ENCODE results near the gene PRDX5.

The PRDX5 gene

DNA sequence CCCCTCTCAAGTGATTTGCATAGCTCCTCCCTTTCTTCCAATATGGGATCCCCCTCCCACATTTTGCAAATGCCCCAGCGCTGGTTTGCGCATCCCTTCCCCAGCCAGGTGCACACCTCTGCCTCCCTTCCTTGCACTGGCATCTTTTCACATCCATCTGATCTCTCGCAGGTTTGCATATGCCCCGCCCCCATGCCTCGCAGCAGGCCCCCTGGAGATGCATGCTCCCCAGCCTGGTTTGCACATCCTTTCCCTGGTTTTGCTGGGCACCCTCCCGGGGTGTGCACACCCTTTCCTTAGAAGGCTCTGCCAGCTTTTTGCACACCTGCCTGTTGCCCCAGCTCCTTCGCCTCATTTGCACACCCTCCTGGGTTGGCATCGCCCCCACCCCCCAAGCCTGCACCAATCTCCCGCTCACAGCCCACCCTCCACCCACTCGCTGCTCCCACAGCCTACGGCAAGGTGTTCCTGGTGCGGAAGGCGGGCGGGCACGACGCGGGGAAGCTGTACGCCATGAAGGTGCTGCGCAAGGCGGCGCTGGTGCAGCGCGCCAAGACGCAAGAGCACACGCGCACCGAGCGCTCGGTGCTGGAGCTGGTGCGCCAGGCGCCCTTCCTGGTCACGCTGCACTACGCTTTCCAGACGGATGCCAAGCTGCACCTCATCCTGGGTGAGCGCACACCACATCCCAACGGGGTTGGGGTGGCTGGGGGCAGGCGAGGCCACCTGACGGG is 42.0 kb downstream of the PRDX5 start:
- H3K27ac ChIP-seq, result peak overlapping the region; percentile 98
- TF ChIP-seq CTCF (conservative IDR thresholded peaks at IDR 0.05; ENCODE audit: low read depth), result peak; percentile 34; the same call in 1 of the 2 replicates
- DNase-seq (ENCODE audit: low spot score), result no peak
- CTCF ChIA-PET, result interaction anchor here (0.6 to 0.8 kb wide), 2 partner anchors 567 to 750 kb away, joined by 4 to 6 read pairs; no protein-coding TSS in a partner anchor
- POLR2A ChIA-PET (ENCODE audit: low non-redundant PET), result interaction anchor here (3.2 kb wide), 1 partner anchor 43 kb away, joined by 19 read pairs; the partner anchor contains the start of genes PRDX5 and TRMT112

DNA sequence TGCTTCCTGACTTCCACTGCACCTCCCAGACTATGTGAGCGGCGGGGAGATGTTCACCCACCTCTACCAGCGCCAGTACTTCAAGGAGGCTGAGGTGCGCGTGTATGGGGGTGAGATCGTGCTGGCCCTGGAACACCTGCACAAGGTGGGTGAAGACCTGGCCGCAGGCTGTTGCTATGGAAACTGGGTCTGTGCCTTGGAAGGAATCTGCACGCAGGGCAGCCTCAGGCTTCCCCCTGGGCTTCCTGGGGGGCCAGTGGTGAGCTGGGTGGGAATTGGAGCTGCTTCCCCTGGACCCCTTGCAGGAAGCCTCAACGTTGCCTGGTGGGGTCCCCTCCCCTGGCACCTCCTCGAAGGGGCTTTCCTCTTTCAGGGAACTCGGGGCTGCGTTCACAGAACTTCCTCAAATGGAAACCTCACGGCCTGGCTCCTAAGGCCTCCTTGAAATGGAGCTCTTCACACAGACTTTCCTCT is 42.6 kb downstream of the PRDX5 start:
- TF ChIP-seq CTCF (conservative IDR thresholded peaks at IDR 0.05; ENCODE audit: low read depth), result no peak
- ChIA-PET CTCF (interaction anchor here (0.6 kb wide), 1 partner anchor 1903 kb away, joined by 3 read pairs; no protein-coding TSS in a partner anchor), POLR2A (ENCODE audit: low non-redundant PET) (interaction anchor here (0.6 kb wide), 1 partner anchor 51 kb away, joined by 7 read pairs; no protein-coding TSS in a partner anchor)
- peak overlapping the region; percentile 98 for H3K27ac ChIP-seq
- DNase-seq (ENCODE audit: low spot score), result no peak

DNA sequence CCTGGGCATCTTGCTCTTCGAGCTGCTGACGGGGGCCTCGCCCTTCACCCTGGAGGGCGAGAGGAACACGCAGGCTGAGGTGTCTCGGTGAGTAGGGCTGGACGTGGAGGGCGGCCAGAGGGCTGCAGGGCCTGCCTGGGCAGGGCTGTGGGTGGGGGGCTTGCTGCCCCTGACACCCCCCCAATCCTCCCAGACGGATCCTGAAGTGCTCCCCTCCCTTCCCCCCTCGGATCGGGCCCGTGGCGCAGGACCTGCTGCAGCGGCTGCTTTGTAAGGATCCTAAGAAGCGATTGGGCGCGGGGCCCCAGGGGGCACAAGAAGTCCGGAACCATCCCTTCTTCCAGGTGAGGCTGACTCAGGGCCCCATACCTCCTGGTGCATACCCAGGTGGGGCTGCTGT is 43.7 kb downstream of the PRDX5 start:
- no peak for TF ChIP-seq CTCF (conservative IDR thresholded peaks at IDR 0.05; ENCODE audit: low read depth)
- POLR2A ChIA-PET (ENCODE audit: low non-redundant PET), result no interaction called here
- H3K27ac ChIP-seq, result peak overlapping the region; percentile 98
- CTCF ChIA-PET, result interaction anchor here (0.5 kb wide), 1 partner anchor 197 kb away, joined by 4 read pairs; no protein-coding TSS in a partner anchor
- DNase-seq (ENCODE audit: low spot score), result no peak

DNA sequence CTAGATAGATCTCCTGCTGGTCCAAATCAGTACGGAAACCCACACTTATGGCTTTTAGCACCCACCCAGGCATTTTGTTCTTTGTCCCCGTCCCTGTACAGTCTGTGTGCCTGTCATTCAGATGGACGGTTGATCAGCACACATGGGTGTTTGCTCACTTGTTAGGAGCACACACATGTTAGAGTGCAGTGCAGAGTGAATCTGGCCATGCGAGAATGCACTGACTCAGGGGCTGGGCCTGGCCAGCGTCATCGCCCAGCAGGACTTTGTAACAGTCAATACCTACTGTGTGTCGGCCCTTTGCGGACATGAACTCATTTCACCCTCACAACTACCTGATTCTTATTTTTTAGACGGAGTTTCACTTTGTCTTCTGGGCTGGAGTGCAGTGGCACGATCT is 44.4 kb downstream of the PRDX5 start:
- TF ChIP-seq CTCF (conservative IDR thresholded peaks at IDR 0.05; ENCODE audit: low read depth), result no peak
- ChIA-PET POLR2A (ENCODE audit: low non-redundant PET) (no interaction called here), CTCF (interaction anchor here (1.1 to 2.0 kb wide), 2 partner anchors 45 to 87 kb away, joined by 3 to 4 read pairs; partner anchors contain the start of genes PRDX5 and TRMT112)
- DNase-seq (ENCODE audit: low spot score), result no peak
- H3K27ac ChIP-seq, result peak overlapping the region; percentile 98

DNA sequence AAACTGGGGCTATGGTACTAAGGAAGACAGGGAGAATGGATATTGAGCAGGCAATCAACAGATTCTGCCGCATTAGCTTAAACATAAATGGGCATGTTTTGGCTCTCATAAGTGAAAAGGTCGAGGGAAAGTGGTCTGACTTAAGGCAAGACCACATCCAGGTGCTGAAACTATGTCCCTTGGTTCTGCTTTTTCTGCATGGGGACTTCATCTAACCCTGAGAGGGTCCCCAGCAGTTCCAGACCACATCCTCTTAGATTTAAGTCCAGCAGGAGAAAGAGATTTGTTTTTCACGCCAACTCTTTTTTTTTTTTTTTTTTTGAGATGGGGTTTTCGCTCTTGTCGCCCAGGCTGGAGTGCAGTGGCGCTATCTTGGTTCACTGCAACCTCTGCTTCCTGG is 46.5 kb downstream of the PRDX5 start:
- no peak for DNase-seq (ENCODE audit: low spot score)
- POLR2A ChIA-PET (ENCODE audit: low non-redundant PET), result no interaction called here
- no peak for TF ChIP-seq CTCF (conservative IDR thresholded peaks at IDR 0.05; ENCODE audit: low read depth)
- CTCF ChIA-PET, result interaction anchor here (0.7 kb wide), 1 partner anchor 285 kb away, joined by 4 read pairs; no protein-coding TSS in a partner anchor
- H3K27ac ChIP-seq, result peak overlapping the region; percentile 8; the same call in 1 of the 2 replicates

DNA sequence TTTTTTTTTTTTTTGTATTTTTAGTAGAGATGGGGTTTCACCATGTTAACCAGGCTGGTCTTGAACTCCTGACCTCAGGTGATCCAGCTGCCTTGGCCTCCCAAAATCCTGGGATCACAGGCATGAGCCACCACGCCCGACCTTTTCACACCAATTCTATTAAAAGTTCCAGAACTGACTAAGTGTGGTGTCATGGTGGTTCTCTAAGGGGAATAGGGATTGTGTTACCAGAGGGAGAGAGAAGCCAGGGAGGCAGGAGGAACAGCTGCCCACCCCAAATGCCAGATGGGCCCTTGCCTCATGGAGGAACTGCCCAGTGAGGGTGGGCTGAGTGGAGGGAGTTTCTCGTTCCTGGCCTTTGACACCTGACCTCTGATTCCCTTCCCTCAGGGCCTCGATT is 47.0 kb downstream of the PRDX5 start:
- H3K27ac ChIP-seq, result peak overlapping the region; percentile 8; the same call in 1 of the 2 replicates
- TF ChIP-seq CTCF (conservative IDR thresholded peaks at IDR 0.05; ENCODE audit: low read depth), result no peak
- no peak for DNase-seq (ENCODE audit: low spot score)
- POLR2A ChIA-PET (ENCODE audit: low non-redundant PET), result no interaction called here
- CTCF ChIA-PET, result no interaction called here

Measured in RWPE1 (cell line).